Endometrial microvascular endothelial cells (primary cell): Measurements from ENCODE around the gene KCNT2. TPM values are rescaled to one million over a fixed set of nuclear protein-coding genes. Genes with fewer than 3 reads are reported as not detected.

Source experiments
- in situ Hi-C: cut with HindIII; loops from 2 replicates; pipeline ENCODE4 v1.10.0; 2017; ENCODE audit warnings: low sequenced_read_pairs, low pct_unique_long_range_greater_than_20kb; ENCODE audit errors: inconsistent ontology term
- total RNA-seq: library from RNA; depleted of rRNA; stranded (reverse); fragments of >200 nt; gene quantifications from one replicate; pipeline ENCODE4 v1.2.3, GENCODE V29; 2015; ENCODE audit errors: inconsistent ontology term

Gene KCNT2
- total RNA-seq, 1 donor from 2014 or later, result not detected

DNA sequence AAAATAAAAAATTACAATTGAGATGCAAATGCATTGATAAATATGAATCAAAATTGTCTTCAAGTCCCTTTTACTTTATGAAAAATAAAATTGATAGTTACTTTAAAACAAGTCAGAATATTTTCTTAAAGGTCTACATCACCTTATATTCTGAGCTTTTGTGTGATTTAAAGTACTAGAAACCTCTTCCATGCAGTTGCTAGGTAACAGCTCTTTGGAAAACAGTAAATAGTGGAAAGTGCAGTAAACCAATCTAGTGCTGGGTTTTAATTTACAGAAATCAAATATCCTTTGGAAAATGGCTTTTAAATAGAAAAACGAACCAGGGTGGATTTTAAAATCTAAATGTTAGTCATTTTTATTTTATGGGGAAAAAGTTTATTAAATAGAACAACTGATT is 227.9 kb downstream of the KCNT2 start:
- in situ Hi-C loops, result no loop called here

GRCh38 chr1:196377811-196378210 is 230.4 kb downstream of the KCNT2 start:
- in situ Hi-C loops, result no loop called here

- in situ Hi-C loops, result no loop called here
These were observed 231.5 kb downstream of the KCNT2 start for GRCh38 chr1:196376630-196377328.

DNA sequence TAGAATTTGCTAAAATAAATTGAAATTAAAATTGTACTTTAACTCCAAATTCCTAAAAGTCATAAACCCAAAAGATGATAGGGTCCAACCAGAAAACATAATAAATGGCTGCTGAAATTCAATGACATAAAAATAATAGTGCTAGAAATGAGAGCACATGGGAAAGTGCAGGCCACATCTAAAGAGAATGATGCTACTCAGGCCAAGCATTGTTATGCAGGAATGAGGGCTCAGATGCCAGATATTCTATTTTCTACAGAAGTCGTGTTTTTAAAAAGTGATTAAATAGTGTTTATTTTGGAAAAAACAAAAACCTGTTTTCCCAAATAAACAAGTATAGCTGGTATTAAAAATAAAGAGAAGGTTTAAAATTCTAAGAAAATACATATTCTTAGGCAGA is 234.4 kb downstream of the KCNT2 start:
- in situ Hi-C loops, result no loop called here

- in situ Hi-C loops, result no loop called here
These were observed 235.2 kb downstream of the KCNT2 start for GRCh38 chr1:196372896-196373536.

DNA sequence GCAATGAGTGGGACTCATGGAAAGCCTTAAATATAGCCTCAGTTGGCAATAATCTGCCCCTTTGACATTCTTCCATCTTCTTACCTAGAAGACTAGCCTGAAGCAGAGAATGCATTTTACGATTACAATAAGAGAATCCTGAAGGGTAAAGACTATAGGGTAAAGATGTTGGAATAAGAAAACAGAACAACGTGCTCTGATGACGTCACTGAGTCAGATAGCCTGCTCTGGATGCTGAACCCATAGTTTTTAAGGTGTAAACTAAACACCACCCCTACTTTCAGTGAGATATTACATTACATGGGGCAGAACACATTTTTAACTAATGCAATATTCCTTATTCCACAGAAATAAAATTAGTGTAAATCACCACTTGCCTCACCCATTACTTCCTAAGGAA is 240.4 kb downstream of the KCNT2 start:
- in situ Hi-C loops, result no loop called here

DNA sequence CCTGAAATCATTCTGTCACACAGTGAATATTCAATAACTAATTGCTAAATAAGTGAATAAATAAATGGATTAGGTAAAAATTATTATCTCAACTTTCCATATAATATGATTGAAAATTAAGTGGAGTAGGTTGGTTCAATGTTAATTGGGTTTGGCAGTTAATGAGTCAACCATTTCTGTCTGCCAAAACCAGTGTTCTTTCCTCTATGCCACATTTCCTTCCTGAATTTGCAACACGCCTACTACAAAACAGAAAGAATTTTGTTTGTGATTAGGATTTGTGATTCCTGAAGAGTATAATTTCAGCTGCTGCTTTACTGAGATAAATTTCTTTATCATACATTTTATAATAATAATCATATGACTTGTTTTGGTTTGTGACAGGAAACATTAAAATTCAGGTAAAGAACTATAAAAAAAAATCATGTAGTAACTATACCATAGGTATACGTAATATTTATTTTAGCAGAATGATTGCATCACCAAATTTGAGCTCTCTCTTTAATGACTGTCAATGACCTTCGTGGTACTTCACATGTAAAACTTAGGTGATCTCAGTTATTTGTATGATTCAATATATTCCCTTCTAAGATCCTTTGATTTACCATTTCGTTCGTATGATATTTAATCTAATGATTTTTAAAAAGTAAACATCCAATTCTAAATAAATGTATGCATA is 241.3 kb downstream of the KCNT2 start:
- in situ Hi-C loops, result no loop called here

GRCh38 chr1:196361112-196361714 is 247.0 kb downstream of the KCNT2 start:
- in situ Hi-C loops, result no loop called here

DNA sequence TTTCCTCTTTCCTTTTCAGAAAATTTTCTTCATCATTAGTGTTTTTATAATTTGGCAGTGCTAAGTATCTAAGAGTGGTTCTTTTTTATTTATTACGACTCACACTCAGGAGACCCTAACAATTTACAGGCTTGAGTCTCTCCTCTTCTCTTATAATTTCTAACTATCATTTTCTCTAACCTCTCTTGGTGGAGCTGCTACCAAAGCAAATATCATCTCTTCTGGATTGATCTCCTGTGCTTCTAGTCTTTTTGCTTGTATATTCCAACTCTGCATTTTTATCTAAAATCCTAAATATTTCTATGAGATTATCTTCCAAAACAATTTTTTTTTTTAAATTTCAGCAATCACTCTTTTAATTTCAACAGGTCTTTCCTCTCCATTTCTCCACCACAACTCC is 250.3 kb downstream of the KCNT2 start:
- in situ Hi-C loops, result no loop called here

GRCh38 chr1:196355206-196355786 is 252.9 kb downstream of the KCNT2 start:
- in situ Hi-C loops, result no loop called here

DNA sequence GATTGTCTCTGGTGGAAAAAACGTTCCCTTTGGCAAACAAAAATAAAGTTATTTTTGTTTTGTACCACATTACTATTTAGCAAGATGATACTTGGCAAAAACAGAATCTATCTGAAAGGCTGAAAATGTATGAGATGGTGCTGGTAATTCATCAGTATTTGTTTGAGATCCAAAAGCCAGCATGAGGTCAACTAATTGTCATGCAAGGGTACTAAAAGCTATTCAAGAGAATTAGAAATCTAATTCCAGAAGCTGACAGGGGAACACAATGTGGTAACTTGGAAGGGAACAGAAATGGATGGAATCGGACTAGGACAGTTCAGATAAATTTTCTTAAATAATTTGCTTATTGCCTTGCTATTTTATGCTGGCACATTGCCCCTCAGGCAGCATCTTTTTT is 263.8 kb downstream of the KCNT2 start:
- in situ Hi-C loops, result loop anchor here (25.0 kb wide), 1 partner anchor 318 kb away; the partner anchor contains the start of gene CFH

DNA sequence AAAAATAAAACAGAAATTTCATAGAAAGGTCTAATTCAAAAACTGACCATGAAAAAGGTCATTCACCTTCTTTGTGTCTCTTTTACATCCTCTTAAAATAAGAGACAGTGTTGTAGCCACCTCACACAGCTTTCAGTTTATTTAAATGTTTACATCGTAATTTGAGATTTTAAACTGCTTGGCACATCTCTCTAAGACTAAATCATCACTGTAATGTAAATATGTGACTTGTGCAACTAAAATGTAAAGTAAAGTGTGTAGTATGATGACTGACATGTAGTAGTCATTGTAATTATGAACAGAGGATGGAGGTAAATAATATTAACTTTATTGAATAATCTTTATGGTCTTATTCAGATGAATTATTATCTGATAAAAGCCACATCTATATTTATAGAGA is 283.9 kb downstream of the KCNT2 start:
- in situ Hi-C loops, result no loop called here

GRCh38 chr1:196323869-196324268 is 284.4 kb downstream of the KCNT2 start:
- in situ Hi-C loops, result no loop called here

DNA sequence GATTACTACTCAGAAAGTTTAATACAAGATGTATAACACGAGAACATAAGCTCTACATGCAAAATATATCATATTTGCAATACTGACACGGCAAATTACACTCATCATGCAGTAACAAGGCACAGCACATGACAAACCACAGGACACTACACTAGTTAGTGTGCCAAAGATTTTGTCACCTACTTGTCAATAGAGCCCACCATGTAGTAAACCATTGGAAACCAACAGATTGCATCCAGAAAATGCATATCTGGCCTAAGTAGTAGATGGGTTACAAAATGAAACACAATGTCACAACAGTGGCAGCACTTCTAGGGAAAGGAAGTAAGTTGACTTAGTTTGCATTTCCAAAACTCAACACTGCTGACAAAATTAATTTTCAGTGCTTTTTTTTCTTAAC is 288.9 kb downstream of the KCNT2 start:
- in situ Hi-C loops, result no loop called here

DNA sequence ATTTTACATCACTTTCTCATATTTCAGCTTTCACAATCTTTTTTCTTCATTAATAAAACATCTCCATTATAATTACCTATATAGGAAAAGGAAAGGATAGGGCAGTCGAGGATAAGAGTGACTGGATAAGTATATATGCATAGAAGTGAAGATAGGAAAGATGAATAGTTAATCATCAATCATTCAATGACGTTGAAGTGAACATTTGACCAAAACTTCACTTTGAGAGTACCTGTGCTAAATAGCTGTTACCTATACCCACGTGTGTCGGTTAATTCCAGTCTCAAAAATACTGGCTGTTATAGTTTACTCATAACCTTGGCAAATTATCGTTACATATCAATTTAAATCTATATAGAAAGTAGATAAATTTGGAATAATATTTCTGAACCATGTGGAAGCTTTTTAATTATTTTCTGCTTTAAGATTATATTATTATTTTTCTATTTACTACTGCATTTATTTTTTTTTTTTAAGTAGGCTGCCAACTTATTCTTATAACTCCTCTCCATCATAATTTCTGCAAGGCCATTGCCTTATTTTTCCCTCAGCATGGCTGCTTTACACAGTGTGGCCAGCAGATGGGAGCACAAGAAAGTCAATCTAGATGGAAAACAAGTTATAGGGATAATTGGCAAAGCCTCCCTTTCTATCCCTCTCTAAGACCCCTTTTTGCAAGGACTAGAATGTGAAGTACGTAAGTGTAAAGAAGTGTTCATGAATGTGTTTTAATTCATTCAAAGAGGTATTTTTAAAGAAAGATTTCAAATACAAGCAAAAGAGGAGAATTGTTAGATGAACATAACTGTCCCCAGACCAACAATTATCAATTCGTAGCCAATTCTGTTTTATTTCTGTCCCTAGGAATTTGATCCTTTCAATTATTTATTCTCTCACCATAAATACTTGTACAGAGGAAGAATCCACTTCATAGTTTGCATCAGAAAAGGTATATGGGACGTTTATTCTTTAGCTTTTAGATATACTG is 290.4 kb downstream of the KCNT2 start:
- in situ Hi-C loops, result no loop called here

GRCh38 chr1:196312739-196313138 is 295.5 kb downstream of the KCNT2 start:
- in situ Hi-C loops, result no loop called here

- in situ Hi-C loops, result no loop called here
These were observed 298.9 kb downstream of the KCNT2 start for GRCh38 chr1:196309386-196309785.

DNA sequence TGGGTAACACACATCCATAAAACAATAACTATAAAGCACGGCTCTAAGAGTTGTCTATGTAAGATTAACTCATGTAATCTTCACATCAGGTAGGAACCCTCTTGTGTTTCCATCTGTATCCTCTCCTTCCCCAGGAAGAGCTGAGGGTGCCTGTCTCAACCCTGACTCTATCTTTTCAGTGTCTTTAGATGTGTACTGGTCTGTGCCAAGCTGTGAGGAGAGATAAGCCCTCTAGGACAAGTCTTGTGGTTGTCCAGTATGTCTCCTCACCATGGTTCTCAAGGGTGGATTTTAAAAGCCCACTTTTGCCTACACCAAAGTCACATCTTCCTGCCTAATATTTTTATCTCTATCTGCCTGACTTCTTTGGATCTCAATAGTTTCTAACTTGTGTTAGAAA is 300.1 kb downstream of the KCNT2 start:
- in situ Hi-C loops, result no loop called here
